Measurements from ENCODE around the gene CHKB. TPM values are rescaled to one million over a fixed set of nuclear protein-coding genes. Genes with fewer than 3 reads are reported as not detected.
"Not testable (repeated sequence)": the region's sequence is repeated elsewhere in the genome, so short reads cannot be mapped to it uniquely, and the experiment has no call there.

Gene CHKB
- total RNA-seq, 1 donor from 2014 or later, result 88.1 TPM

GRCh38 chr22:50544746-50545253 is 37.8 kb downstream of the CHKB start:
- peaks cover 14% of the 10 kb centered on the region for H3K27me3 Mint-ChIP-seq (ENCODE audit: low read depth)
- no peaks in the 10 kb centered on the region for H3K36me3 Mint-ChIP-seq (ENCODE audit: low read depth)
- H3K27ac Mint-ChIP-seq (ENCODE audit: unreplicated experiment), result no peak overlapping the region
- H3K4me3 Mint-ChIP-seq, result no peak overlapping the region
- H3K9me3 Mint-ChIP-seq, result no peaks in the 10 kb centered on the region
- DNase-seq (ENCODE audit: low read depth, low spot score), result no peak
- no peak for TF ChIP-seq CTCF (conservative IDR thresholded peaks at IDR 0.05)
- no peaks in the 10 kb centered on the region for H3K4me1 Mint-ChIP-seq

- no peak overlapping the region for H3K4me3 Mint-ChIP-seq
- peak; percentile 84 for DNase-seq (ENCODE audit: low read depth, low spot score)
- H3K27me3 Mint-ChIP-seq (ENCODE audit: low read depth), result peaks cover 14% of the 10 kb centered on the region
- no peaks in the 10 kb centered on the region for H3K4me1 Mint-ChIP-seq
- no peak overlapping the region for H3K27ac Mint-ChIP-seq (ENCODE audit: unreplicated experiment)
- H3K9me3 Mint-ChIP-seq, result no peaks in the 10 kb centered on the region
- peak; percentile 59 for TF ChIP-seq CTCF (conservative IDR thresholded peaks at IDR 0.05)
- no peaks in the 10 kb centered on the region for H3K36me3 Mint-ChIP-seq (ENCODE audit: low read depth)
Measured at GRCh38 chr22:50544078-50544745, 38.4 kb downstream of the CHKB start.

- TF ChIP-seq CTCF (conservative IDR thresholded peaks at IDR 0.05), result no peak
- H3K4me1 Mint-ChIP-seq, result no peaks in the 10 kb centered on the region
- no peak for DNase-seq (ENCODE audit: low read depth, low spot score)
- no peaks in the 10 kb centered on the region for H3K9me3 Mint-ChIP-seq
- H3K27me3 Mint-ChIP-seq (ENCODE audit: low read depth), result peaks cover 18% of the 10 kb centered on the region
- no peak overlapping the region for H3K4me3 Mint-ChIP-seq
- no peak overlapping the region for H3K27ac Mint-ChIP-seq (ENCODE audit: unreplicated experiment)
- H3K36me3 Mint-ChIP-seq (ENCODE audit: low read depth), result no peaks in the 10 kb centered on the region
Measured at GRCh38 chr22:50542416-50542927, 40.2 kb downstream of the CHKB start.

DNA sequence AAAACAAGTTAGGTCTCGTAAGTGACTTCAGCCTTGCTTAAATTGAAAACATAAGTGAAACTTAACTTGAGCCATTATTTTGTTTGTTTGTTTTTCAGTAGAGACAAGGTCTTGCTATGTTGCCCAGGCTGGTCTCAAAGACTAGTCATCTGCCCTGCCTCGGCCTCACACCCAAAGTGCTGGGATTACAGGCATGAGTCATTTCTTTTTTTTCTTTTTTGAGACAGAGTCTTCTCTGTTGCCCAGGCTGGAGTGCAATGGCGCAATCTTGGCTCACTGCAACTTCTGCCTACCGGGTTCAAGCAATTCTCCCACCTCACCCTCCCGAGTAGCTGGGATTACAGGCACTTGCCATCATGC is 41.0 kb downstream of the CHKB start:
- peaks cover 24% of the 10 kb centered on the region for H3K27me3 Mint-ChIP-seq (ENCODE audit: low read depth)
- H3K27ac Mint-ChIP-seq (ENCODE audit: unreplicated experiment); H3K4me1 Mint-ChIP-seq; H3K36me3 Mint-ChIP-seq (ENCODE audit: low read depth); H3K4me3 Mint-ChIP-seq; H3K9me3 Mint-ChIP-seq; DNase-seq (ENCODE audit: low read depth, low spot score): not testable (repeated sequence)

DNA sequence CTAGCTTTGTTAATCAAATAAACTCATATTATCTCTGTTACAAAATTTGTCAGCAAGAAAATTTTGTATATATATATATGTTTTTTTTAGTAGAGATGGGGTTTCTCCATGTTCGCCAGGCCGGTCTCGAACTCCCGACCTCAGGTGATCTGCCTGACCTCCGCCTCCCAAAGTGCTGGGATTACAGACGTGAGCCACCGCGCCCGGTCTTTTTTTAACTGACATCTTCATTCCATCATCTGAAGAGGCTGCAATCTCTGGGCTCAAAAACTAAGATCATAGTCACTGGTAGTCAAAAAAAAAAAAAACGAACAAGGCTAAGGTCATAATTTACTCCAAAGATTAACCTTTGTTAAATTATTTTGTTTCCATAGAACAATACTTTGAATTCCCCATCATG is 42.3 kb downstream of the CHKB start:
- no peaks in the 10 kb centered on the region for H3K4me1 Mint-ChIP-seq
- DNase-seq (ENCODE audit: low read depth, low spot score), result no peak
- no peak overlapping the region for H3K4me3 Mint-ChIP-seq
- peaks cover 28% of the 10 kb centered on the region for H3K27me3 Mint-ChIP-seq (ENCODE audit: low read depth)
- H3K36me3 Mint-ChIP-seq (ENCODE audit: low read depth), result no peaks in the 10 kb centered on the region
- no peak overlapping the region for H3K27ac Mint-ChIP-seq (ENCODE audit: unreplicated experiment)
- H3K9me3 Mint-ChIP-seq, result no peaks in the 10 kb centered on the region
- no peak for TF ChIP-seq CTCF (conservative IDR thresholded peaks at IDR 0.05)

- H3K4me3 Mint-ChIP-seq, result no peak overlapping the region
- H3K4me1 Mint-ChIP-seq, result peaks cover 15% of the 10 kb centered on the region
- H3K27me3 Mint-ChIP-seq (ENCODE audit: low read depth), result peaks cover 48% of the 10 kb centered on the region
- no peaks in the 10 kb centered on the region for H3K36me3 Mint-ChIP-seq (ENCODE audit: low read depth)
- no peak for DNase-seq (ENCODE audit: low read depth, low spot score)
- TF ChIP-seq CTCF (conservative IDR thresholded peaks at IDR 0.05), result no peak
- H3K9me3 Mint-ChIP-seq, result no peaks in the 10 kb centered on the region
- no peak overlapping the region for H3K27ac Mint-ChIP-seq (ENCODE audit: unreplicated experiment)
Measured at GRCh38 chr22:50537765-50538164, 44.9 kb downstream of the CHKB start.
